DND-41 (cell line): ENCODE results near the gene WNT10A.

Source experiments
- ATAC-seq: fragments of 200-7000 bp; cut with Tn5 transposase; 3 replicates; pipeline ENCODE4 v1.9.1; 2021; ENCODE audit warnings: low read depth; ENCODE audit not compliant: insufficient read depth
- DNase-seq: peaks from one replicate; pipeline ENCODE4 v3.0.0-alpha.2; 2020
- H2AFZ ChIP-seq: 2 replicates; pipeline ENCODE4 v1.6.0; 2012; ENCODE audit warnings: low read depth, low read length
- H3K27ac ChIP-seq: 2 replicates; pipeline ENCODE4 v1.5.1; 2012; ENCODE audit warnings: low read length, inconsistent platforms
- H3K27me3 ChIP-seq: fragments of 200-600 bp; sonication (generic); 2 replicates; pipeline ENCODE4 v1.6.0; 2012; ENCODE audit warnings: low read length, mild to moderate bottlenecking, inconsistent platforms; ENCODE audit not compliant: insufficient read depth, poor library complexity
- H3K36me3 ChIP-seq: 2 replicates; pipeline ENCODE4 v1.5.1; 2012; ENCODE audit warnings: low read length, inconsistent platforms; ENCODE audit not compliant: insufficient read depth
- H3K4me1 ChIP-seq: 2 replicates; pipeline ENCODE4 v1.5.1; 2012; ENCODE audit warnings: mild to moderate bottlenecking, low read length; ENCODE audit not compliant: insufficient read depth
- H3K4me2 ChIP-seq: 2 replicates; pipeline ENCODE4 v1.6.0; 2012; ENCODE audit warnings: mild to moderate bottlenecking, moderate library complexity, low read length, inconsistent platforms; ENCODE audit not compliant: insufficient read depth
- H3K4me3 ChIP-seq, 2 experiments: fragments of 200-600 bp in 1 of 2; shearing (Covaris generic) in 1 of 2; 2 replicates each; pipeline ENCODE4 v1.5.1; 2012 to 2016; ENCODE audit warnings: inconsistent platforms in 2 of 2, low read length in 2 of 2, mild to moderate bottlenecking in 2 of 2, low read depth in 1 of 2, moderate library complexity in 1 of 2
- H3K79me2 ChIP-seq: 2 replicates; pipeline ENCODE4 v1.6.0; 2012; ENCODE audit warnings: low read length, inconsistent platforms; ENCODE audit not compliant: insufficient read depth
- H3K9ac ChIP-seq: 2 replicates; pipeline ENCODE4 v1.6.0; 2012; ENCODE audit warnings: low read depth, mild to moderate bottlenecking, inconsistent platforms, low read length, moderate library complexity
- H3K9me3 ChIP-seq: 2 replicates; pipeline ENCODE4 v1.5.1; 2012; ENCODE audit warnings: low read length, moderate library complexity, mild to moderate bottlenecking, inconsistent platforms; ENCODE audit not compliant: insufficient read depth, severe bottlenecking
- H4K20me1 ChIP-seq: 2 replicates; pipeline ENCODE4 v1.6.0; 2012; ENCODE audit warnings: low read length; ENCODE audit not compliant: insufficient read depth
- CTCF ChIP-seq: IDR thresholded peaks from 2 replicates; pipeline ENCODE4 v1.5.1; 2012; ENCODE audit warnings: borderline replicate concordance, low read length, moderate library complexity, mild to moderate bottlenecking; ENCODE audit not compliant: poor library complexity, severe bottlenecking; ENCODE audit errors: extremely low read depth
- EZH2 ChIP-seq: IDR thresholded peaks from 3 replicates; pipeline ENCODE4 v1.6.1; 2012; ENCODE audit warnings: borderline replicate concordance, low read depth, mild to moderate bottlenecking, moderate library complexity, low read length, inconsistent platforms; ENCODE audit not compliant: severe bottlenecking

The WNT10A gene

DNA sequence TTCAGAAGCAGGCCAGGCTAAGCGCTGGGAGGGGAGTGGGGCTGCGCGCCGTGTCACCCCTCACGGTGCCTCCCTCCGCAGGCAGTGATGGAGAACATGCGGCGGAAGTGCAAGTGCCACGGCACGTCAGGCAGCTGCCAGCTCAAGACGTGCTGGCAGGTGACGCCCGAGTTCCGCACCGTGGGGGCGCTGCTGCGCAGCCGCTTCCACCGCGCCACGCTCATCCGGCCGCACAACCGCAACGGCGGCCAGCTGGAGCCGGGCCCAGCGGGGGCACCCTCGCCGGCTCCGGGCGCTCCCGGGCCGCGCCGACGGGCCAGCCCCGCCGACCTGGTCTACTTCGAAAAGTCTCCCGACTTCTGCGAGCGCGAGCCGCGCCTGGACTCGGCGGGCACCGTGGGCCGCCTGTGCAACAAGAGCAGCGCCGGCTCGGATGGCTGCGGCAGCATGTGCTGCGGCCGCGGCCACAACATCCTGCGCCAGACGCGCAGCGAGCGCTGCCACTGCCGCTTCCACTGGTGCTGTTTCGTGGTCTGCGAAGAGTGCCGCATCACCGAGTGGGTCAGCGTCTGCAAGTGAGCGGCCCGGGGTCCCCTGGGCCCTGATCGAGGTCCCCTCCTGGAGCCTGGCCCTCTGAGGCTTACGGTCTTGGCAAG, 12.2 kb downstream of the WNT10A start:
- Histone ChIP-seq H3K27me3 (peaks cover 52% of the 10 kb centered on the region), H3K79me2 (no peaks in the 10 kb centered on the region), H4K20me1 (peaks cover 43% of the 10 kb centered on the region), H3K4me3 (peak overlapping the region in 1 of 2 experiments; percentile 60; a peak in 2 of 4 replicates), H2AFZ (peak overlapping the region; percentile 56), H3K27ac (peak overlapping the region; percentile 42; the same call in 1 of the 2 replicates), H3K36me3 (no peaks in the 10 kb centered on the region), H3K9ac (peak overlapping the region; percentile 51), H3K4me2 (peak overlapping the region; percentile 95), H3K4me1 (peaks cover 39% of the 10 kb centered on the region), H3K9me3 (no peaks in the 10 kb centered on the region)
- DNase-seq (peak; percentile 85), ATAC-seq (peak; percentile 81)
- TF ChIP-seq CTCF: peak; percentile 79
- no peak for TF ChIP-seq EZH2

GRCh38 chr2:218893349-218894150, 12.9 kb downstream of the WNT10A start:
- peak overlapping the region; percentile 42; the same call in 1 of the 2 replicates for H3K27ac ChIP-seq
- peaks cover 45% of the 10 kb centered on the region for H3K4me1 ChIP-seq
- H3K27me3 ChIP-seq: peaks cover 56% of the 10 kb centered on the region

DNA sequence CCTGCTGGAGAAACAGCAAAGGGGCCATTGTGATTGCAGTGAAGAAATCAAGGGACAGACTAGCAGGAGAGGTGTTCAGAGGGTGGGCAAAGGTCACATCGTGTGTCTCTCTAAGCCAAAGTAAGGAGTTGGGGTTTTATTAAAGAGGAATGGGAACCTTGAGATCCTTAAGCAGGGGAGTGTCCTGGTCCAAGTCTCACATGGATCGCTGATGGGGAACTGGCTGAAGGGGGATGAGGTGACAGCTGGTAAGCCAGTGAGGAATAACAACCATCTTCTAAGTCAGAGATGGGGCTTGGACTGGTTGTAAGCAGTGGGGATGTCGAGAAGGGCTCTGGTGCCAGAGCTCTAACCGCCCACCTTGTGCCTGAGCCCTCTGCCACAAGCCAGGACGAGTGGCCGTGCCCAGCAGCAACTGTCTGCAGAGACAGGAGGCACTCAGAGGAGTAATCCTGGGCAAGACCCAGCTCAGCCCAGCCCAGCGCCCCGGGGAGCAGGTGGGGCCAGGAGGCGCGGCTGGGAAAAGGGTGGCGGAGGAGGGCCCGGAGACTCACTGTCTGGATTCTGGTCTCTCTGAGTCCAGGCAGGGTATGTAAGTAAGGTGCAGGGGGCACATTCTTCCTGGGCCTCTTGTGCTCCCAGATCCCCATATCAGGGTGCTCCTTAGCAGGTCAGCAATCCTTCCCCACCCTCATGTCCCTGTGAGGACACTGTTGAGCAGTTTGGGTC, 13.7 kb downstream of the WNT10A start:
- peaks cover 47% of the 10 kb centered on the region for H4K20me1 ChIP-seq
- no peak overlapping the region for H2AFZ ChIP-seq
- no peak overlapping the region for H3K4me3 ChIP-seq
- no peak for TF ChIP-seq CTCF
- no peak for TF ChIP-seq EZH2
- no peaks in the 10 kb centered on the region for H3K79me2 ChIP-seq
- no peak overlapping the region for H3K9ac ChIP-seq
- H3K9me3 ChIP-seq: no peaks in the 10 kb centered on the region
- ATAC-seq: no peak
- H3K27me3 ChIP-seq: peaks cover 58% of the 10 kb centered on the region
- H3K4me1 ChIP-seq: peaks cover 45% of the 10 kb centered on the region
- H3K27ac ChIP-seq: no peak overlapping the region
- no peaks in the 10 kb centered on the region for H3K36me3 ChIP-seq
- no peak for DNase-seq
- no peak overlapping the region for H3K4me2 ChIP-seq

More at GRCh38 chr2:218893349-218894150, 12.9 kb downstream of the WNT10A start:
- Histone ChIP-seq H2AFZ (0 out of 2 replicates have a peak overlapping the region, but pooled peaks have one; percentile 56), H3K9ac (peak overlapping the region; percentile 51), H3K36me3 (no peaks in the 10 kb centered on the region), H3K4me3 (peak overlapping the region in 1 of 2 experiments; percentile 60; a peak in 2 of 4 replicates), H3K4me2 (peak overlapping the region; percentile 95), H3K9me3 (no peaks in the 10 kb centered on the region), H3K79me2 (no peaks in the 10 kb centered on the region), H4K20me1 (peaks cover 47% of the 10 kb centered on the region)
- no peak for ATAC-seq
- no peak for TF ChIP-seq CTCF
- TF ChIP-seq EZH2: peak; percentile 31
- no peak for DNase-seq
